NCI-H128 (cell line): Measurements from ENCODE around the gene ANKRD44.

ENCODE experiments used
- DNase-seq: peaks from one replicate; lab custom pipeline; 2025; ENCODE audit not compliant: unreplicated experiment; lab: John Stamatoyannopoulos, UW

ANKRD44 gene

DNA sequence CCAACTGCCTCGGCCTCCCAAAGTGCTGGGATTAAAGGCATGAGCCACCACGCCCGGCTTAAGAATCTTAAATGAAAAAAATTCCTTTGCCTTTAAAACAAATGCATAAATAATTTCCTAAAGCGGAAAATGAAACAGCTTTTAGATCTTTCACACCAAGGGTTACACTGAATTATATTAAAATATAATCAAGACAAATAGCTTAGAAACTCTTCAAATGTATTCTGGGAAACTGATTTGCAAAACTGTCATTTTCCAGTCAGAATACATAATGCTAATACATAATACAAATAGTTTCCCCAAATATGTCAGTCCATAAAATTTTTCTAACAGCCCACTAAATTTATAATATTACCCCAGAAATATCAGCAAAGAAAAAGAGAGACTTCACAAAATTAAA, 315.8 kb downstream of the ANKRD44 start:
- no peak for DNase-seq

DNA sequence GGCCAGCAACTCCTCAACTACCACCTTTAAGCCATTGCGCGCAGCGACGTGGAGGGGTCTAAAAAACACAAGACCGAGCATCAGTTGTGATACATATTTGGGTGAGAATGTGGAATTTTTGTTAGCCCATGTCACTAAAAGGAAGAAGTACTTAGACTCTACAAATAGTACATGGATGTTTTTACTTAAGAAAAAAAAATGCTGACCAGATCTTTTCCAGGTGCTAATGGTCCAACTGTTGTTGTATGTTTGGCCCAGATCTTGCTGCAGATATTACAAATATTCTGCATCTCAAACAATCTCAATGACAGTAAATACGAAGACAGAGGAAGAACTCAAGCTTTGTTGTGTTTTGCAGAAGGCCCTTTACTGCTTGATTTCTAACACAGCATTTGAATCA, 317.0 kb downstream of the ANKRD44 start:
- no peak for DNase-seq

DNA sequence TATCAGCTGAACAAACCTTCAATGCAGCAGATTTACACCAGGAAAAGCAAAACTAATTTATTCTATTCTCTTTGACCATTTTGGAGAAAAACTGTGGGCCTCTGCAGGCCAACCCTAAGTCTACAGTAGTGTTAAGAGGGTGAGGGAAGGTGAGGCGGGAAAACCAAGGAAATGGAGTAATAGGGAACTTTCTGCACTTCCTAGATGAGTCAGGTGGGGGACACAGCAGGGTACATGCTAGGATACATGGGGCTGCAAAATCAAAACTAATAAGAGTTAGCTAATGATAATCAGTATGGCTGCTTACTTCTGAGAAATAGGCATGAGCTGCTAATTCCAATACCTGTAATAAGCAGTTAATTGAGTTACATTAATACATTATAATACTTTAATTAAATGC, 318.1 kb downstream of the ANKRD44 start:
- DNase-seq: no peak

DNA sequence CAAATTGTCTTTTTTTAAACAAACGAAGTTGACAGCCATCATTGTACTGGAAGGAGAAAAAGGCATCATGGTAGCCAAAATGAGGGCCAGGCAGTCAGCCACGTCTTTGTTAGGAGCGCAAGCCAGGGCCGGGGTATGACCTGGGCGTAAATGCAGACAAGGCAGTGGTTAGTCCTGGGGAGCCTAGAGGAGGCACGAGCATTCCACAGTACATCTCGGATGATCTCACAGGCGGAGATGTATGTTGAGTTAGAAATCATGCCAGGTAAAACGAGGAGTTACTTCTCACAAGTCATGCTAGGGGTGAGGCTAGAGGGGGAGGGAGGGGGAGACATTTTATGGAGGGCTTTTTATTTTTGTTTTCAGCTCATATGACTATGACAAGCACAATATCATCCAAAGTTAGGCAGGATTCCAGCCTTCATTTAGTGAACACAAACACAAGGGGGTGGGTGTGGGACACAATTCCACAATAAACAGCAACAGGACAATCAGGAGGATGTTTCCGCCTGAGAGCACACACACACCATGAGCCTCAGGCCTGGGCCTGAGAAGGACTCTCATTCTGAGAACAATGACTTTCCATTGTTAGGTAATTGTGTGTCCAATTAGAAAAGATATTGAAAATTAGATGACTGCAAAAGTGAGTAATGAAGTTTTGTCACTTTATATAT, 319.7 kb downstream of the ANKRD44 start:
- no peak for DNase-seq

DNA sequence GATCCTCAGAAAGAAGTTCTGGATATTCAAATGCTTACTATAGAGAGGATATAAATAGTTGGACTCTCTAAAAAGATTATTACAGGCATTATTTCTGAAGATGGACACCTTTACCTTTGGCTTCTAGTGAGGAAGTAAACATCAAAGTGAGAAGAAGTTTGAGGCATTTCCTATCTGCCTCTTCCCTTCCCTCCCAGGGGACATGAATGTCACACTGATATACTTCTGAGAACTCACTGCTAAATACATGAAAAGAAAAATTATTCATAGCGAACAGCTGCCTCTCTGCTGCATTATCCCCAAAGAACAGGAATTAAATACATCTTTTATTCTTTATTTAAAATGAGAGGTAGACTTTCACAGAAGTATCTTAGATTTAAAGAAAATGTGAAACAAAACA, 320.5 kb downstream of the ANKRD44 start:
- no peak for DNase-seq

DNA sequence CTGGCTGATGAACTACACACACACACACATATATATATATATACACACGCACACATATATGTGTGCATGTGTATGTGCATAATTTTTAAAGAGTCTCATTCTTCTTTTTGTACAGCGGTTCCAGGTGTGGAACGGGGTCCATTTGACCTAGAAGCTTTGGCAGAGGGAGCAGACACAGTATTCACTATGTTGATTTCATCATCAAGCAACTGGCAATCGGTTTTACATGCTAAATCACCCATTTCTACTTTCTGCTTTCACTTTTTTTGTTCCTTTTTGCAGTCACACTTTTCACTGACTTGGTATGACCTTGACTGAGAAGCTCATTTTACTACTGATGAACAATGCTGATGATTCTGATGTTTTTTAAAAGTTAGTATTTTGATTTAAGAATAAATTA, 321.1 kb downstream of the ANKRD44 start:
- DNase-seq: no peak

DNA sequence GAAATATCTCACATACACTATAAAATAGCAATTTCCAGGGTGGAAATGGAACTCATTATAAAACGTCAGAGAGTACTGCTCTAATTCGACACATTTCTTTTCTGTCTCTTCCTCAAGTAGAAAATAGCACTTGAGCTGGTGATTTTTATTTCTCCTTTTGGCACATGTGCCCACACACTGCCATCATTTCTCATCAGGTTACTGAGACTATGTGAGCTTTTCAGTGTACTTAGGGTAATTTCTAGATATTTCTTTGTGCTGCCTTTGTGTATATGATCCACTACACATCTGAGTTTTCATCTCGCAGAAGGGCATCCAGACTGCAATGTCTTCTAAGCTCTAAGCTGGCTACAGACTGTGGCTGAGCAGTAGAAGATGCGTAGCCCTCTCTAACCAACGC, 321.9 kb downstream of the ANKRD44 start:
- no peak for DNase-seq

DNA sequence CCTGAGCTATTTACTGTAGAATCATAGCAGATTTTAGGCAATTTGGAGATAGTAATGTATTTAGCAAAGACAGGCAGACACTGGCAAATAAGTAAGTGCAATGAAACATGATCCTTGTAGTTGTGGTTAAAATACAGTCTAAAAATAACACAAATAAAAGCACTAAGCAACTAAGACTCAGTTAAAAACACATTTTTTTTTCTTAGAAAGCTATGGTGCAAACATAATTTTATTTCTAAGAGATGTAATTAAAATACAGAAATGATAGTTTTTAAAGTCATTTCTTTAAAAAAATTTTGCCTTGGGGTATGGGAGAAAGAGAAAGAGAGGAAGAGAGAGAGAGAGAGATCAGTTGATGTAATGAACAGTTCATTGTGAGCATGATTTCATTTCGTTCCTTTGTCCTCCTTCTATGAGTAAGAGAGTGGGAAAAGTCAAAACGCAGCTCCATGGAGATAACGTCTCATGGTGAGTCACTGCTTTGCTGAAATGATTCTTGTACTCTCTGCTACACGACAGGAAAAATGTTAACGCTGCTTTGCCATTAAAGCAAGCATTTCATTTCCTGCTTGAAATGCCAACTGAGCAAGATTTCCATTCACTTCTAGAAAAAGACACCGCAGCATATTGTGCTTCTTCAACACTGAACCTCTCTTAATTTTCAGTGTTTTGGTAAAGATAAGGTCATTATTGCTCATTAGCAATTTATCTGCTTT, 322.8 kb downstream of the ANKRD44 start:
- DNase-seq: no peak

DNA sequence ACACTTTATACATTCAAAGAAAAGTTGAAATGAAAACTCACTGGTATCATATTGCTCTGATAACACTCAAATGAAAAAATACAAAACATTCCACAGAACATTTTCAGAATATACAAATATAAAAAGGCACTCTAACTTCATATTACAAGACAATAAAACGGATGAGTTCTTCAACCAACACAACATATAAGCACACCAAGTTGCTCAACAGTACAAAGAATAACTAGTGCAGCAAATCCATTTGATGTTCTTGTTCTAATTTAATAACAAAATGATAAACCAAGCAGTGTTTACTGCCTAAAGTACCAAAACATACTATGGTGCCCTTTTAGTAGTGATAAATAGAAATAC, 323.3 kb downstream of the ANKRD44 start:
- no peak for DNase-seq

DNA sequence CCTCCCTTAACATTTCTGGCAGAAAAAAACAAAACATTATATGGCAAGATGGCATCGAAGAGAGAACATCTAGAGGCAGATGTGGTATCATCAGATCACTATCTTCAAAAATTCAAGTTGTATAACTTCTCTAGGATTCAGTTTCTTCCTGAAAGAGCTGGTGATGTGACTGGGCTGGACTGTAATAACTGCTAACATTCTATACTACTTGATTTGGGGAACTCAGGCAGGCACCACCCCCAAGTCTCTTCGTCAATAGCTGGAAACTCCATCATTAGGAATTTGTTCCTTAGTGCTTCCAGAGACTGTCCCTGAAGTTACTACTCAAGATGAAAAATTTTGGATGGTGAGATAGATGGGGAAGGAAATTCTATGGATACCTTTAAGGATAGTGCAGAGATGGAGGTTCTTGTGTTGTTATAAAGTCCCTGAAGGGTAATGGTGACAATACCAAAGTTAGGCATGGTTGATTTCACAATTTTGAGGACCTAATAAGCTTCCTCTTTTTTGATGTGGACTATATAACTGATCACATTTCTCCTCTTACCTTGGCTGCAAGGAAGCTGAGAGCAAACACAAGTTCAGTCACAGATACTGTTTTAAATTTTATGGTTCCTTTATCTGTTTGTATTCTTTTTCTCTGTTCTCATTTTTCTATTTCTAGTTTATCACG, 324.9 kb downstream of the ANKRD44 start:
- no peak for DNase-seq

DNA sequence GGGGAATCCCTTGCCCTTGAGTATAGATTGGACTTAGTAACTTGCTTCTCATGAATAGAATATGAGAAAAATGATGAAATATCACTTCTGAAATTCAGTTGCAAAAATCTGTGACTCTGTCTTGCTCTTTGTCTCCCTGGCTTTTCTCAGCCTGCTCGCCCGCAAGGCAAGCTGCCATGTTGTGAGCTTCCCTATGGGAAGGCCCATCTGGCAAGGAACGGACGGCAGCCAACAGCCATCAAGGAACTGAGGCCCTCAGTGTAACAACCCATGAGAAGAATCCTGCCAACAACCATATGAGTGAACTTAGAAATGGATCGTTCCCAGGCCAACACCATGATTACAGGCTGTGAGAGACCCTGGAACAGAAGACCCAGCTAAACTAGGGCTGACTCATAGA, 325.7 kb downstream of the ANKRD44 start:
- no peak for DNase-seq

DNA sequence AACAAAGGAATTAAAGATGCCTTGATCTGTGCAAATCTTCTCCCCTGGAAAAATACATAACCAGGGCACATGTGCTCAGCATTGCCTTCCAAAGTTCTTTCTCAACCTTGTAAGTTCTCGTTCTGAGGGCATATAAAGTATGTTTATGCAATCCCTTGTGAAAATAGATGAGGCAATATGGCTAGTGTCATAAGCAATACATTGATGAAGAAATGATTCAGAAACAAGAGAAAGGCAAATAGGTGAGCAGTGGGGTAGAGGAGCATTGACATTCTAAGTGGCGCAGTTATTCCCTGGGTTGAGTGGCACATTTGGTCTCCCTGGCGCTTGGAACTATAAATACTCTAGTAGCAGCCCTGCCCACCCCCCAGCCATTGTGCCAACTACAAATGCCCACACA, 326.6 kb downstream of the ANKRD44 start:
- DNase-seq: no peak

DNA sequence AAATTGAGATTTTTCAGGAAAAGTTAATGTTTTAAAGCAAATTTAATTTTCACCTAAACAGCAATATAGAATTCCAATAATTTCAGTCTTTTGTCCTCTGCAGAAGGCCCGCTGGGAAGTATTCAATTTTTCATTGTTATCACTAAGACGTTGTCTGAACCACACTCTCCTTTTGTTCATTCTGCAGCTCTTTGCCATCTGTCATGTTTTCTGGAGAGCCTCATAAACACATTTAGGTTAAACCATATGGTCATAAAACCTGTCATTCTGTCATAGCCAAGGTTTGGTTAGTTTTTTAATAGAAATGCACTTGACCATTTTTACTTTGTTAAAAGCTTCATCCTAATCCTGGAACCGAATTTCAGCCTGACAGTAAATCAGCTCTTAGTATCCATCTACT, 330.1 kb downstream of the ANKRD44 start:
- DNase-seq: peak; percentile 13

DNA sequence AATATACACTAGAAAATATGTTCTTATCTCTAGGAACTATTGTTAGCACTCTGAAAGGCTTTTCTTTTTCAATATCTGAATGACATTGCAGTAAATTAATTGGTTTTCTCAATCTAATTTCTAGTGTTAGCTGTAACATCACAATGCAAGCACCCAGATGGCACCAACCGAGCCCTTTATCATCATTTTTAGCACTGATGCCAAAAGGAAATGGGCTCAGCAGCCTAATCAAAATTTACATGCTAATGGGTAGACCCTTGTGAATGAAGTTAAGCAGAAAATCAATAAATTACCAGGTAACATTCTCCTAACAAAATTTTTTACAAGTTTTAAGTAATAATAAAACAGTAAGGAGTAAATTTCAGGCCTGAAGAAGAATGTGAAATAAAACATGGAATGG, 330.6 kb downstream of the ANKRD44 start:
- no peak for DNase-seq

DNA sequence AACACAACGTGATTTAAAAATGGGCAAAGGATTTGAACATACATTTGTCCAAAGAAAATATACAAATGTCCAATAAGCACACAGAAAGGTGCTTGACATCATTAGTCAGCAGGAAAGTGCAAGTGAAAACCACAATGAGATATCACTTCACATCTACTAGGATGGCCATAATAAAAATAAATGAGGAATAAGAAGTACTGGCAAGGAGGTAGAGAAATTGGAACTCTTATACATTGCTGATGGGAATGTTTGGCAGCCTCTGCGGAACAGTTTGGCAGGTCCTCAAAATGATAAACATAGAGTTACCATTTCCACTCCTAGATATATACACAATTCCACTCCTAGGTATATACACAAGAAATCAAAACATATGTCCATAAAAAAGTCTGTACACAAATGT, 333.1 kb downstream of the ANKRD44 start:
- no peak for DNase-seq

DNA sequence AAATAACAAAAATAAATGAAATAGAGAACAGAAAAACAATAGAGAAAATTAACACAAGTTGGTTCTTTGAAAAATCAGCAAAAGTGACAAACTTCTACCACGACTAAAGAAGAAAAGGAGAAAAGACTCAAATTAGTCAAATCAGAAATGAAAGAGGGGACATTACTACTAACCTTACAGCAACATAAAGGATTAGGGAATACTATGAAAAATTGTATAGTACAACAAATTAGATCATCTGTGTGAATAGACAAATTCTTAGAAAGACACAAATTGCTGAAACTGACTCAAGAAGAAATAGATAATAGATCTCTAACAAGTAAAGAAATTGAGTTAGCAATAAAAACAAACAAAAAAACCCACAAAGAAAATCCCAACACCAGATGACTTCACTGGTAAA, 335.6 kb downstream of the ANKRD44 start:
- no peak for DNase-seq

DNA sequence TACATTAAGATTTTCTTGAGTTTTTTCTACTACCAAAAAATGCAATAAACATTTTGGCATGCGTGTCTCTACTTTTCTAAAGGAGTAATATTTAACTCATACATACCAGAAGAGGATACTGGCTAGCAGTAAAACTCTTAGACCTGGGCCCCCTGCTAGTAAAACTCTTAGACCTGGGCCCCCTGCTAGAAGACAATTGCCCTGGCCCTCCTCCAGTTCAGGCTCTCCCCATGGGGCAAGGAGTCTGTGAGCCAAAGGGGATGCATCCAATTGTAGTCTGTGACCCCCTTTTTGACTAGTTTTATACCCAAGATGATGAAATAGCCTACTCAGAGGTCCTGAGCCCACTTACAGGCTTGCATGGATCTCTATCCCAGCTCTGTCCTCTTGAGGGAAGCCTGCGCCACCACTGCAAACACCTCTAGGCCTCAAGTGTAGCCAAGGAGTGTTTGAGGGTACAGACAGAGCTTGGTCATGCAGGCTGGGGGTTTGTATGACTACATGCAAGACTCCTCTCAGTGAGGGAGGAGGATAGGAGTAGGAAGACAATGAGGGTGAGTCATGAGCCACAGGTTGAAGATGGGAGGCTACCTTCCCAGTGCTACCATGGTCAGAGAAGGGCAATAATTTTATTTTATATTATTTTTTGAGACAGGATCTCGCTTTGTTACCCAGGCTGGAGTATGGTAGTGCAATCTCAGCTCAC, 338.9 kb downstream of the ANKRD44 start:
- DNase-seq: no peak

DNA sequence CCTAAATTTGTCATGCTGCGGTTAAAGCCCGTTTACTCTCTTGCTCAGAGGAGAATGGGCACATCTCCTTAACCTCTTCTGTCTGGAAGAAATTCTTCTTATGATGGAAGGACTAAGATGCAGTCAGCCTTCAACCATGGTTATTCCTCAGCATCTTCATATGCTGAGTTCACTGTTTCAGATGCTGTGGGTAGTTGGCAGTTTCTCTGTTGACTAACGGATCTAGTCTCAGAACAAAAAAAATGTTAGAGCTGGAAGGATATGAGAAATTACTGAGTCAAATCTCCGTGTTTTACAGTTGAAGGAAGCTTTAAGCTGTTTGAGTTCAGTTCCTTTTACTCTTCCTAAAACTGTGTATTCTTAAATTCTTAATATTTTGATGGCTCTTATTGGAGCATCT, 340.5 kb downstream of the ANKRD44 start:
- DNase-seq: no peak

DNA sequence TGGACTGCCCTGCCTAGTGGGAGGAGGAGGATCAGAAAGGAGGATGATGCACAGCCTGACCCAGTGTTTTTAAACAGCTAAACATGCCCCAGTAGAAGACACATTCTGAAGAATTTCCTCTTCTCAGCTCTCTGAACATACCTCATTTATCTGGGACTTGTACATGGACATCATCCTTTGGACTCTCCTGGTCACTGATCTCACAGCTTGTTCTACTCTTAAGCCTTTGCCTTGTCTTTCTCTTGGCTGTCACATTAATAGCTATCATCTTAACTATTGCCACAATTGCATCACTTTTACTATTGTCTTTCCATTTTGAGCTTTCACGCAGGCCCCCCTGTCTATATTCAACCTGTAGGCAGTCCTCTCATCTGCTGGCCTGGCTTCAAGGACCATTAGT, 342.1 kb downstream of the ANKRD44 start:
- DNase-seq: no peak

DNA sequence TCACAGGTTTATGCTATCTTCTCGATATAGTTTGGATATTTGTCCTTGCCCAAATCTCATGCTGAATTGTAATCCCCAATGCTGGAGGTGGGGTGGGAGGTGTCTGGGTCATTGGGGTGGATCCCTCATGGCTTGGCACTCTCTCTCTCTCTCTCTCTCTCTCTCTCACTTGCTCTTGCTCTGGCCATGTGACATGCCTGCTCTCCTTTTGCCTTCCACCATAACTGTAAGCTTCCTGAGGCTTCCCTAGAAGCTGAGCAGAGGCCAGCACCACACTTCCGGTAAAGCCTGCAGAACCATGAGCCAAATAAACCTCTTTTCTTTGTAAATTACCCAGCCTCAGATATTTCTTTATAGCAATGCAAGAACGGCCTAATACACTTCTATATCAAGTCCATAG, 342.8 kb downstream of the ANKRD44 start:
- no peak for DNase-seq

DNA sequence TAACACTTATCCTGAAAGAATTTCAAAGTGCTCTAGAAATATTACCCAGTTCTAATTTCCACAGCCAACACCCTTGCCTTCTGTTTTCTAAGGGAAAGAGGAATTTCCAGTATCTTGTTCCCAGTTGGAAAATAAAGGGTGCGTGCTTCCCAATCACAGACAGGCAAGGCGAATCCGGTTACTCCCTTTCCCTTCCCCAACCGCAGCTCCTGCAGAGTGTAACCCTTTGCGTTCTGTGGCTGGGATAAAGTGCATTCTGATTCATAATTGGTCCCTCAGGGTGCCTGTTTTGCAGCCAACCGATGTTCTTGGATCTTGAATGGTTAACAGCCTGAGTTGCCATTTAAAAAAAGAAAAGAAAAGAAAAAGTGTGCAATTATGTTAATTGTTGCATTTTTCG, 343.5 kb downstream of the ANKRD44 start:
- no peak for DNase-seq

DNA sequence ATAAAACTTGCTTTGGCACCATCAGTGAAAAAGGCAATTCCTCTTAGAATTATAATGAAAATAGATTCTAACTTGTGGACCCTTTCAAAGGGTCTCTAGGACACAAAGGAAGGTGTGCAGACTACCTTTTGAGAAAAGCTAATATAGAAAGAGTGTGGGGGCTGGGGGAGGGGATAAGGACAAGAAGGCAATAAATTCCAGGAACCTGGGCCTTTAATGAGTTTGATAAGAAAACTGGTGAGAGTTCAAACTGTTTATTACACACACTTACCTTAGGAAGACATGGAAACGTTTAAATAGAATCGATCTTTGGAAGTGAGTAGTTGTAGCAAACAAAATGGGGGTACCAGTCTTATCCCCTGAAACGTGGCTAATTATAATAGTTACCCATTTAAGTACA, 344.5 kb downstream of the ANKRD44 start:
- no peak for DNase-seq
